H1 (cell line): Measurements from ENCODE around the gene MRPL4. TPM values are rescaled to one million over a fixed set of nuclear protein-coding genes. Genes with fewer than 3 reads are reported as not detected.

Experiments
- CTCF ChIA-PET: fragments of 300-600 bp; sonication (Branson Sonifier 250); formaldehyde crosslinking; loops from one replicate; lab custom pipeline; 2021; ENCODE audit not compliant: partially characterized antibody; lab: Charles Lee
- POLR2A ChIA-PET: fragments of 300-600 bp; sonication (Branson Sonifier 250); formaldehyde crosslinking; loops from one replicate; lab custom pipeline; 2021; ENCODE audit warnings: inconsistent platforms; ENCODE audit not compliant: partially characterized antibody; lab: Charles Lee
- DNase-seq, 2 experiments: peaks; one replicate each; pipeline versions ENCODE4 v3.0.0 to v3.0.0-alpha.2; 2010 to 2022; ENCODE audit warnings: low spot score in 2 of 2, low read depth in 1 of 2, mixed read lengths in 1 of 2
- FAIRE-seq: peaks from 2 replicates; lab custom pipeline; 2011; peaks lifted over from hg19 to GRCh38; lab: Jason Lieb, UNC
- H2AFZ ChIP-seq: 2 replicates; pipeline ENCODE4 v1.8.1; 2012; ENCODE audit warnings: low read length, inconsistent platforms
- H2AK5ac ChIP-seq: 2 replicates; pipeline ENCODE4 v1.6.1; 2013; ENCODE audit warnings: low read depth, low read length
- H2BK120ac ChIP-seq: replicated peaks from 2 replicates; pipeline ENCODE3; 2013; ENCODE audit warnings: low read depth, low read length, inconsistent platforms
- H2BK12ac ChIP-seq: 2 replicates; pipeline ENCODE4 v1.6.1; 2013; ENCODE audit warnings: low read depth, low read length
- H2BK15ac ChIP-seq: 2 replicates; pipeline ENCODE4 v1.6.1; 2013; ENCODE audit warnings: low read length
- H2BK20ac ChIP-seq: 2 replicates; pipeline ENCODE4 v1.6.1; 2013; ENCODE audit warnings: low read length
- H2BK5ac ChIP-seq: 2 replicates; pipeline ENCODE4 v1.6.1; 2013; ENCODE audit warnings: low read depth, low read length
- H3K14ac ChIP-seq: 2 replicates; pipeline ENCODE4 v1.6.1; 2013; ENCODE audit warnings: inconsistent platforms; ENCODE audit not compliant: insufficient read length
- H3K18ac ChIP-seq: 2 replicates; pipeline ENCODE4 v1.6.1; 2013; ENCODE audit warnings: low read length; ENCODE audit errors: extremely low read depth
- H3K23ac ChIP-seq: 2 replicates; pipeline ENCODE4 v1.6.1; 2013; ENCODE audit warnings: inconsistent platforms; ENCODE audit not compliant: insufficient read length
- H3K23me2 ChIP-seq: 2 replicates; pipeline ENCODE4 v1.6.1; 2013; ENCODE audit warnings: low read depth, low read length
- H3K27ac ChIP-seq: 2 replicates; pipeline ENCODE4 v1.6.1; 2011; ENCODE audit warnings: low read depth, low read length, inconsistent platforms
- H3K27me3 ChIP-seq, 4 experiments: replicated peaks in 1 of 4; 1 replicate in 1 of 4; 2 replicates in 3 of 4; pipeline versions ENCODE4 v1.6.1 to v1.8.1; 2011 to 2013; ENCODE audit warnings: low read length in 3 of 4, mild to moderate bottlenecking in 3 of 4, inconsistent platforms in 2 of 4, mixed read lengths in 2 of 4, moderate library complexity in 1 of 4; ENCODE audit not compliant: control insufficient read depth in 3 of 4, insufficient read depth in 3 of 4; ENCODE audit errors: extremely low read depth in 1 of 4
- H3K36me3 ChIP-seq, 4 experiments: 2 replicates each; pipeline versions ENCODE4 v1.6.1 to v1.8.1; 2011 to 2013; ENCODE audit warnings: mild to moderate bottlenecking in 4 of 4, low read length in 3 of 4, moderate library complexity in 2 of 4, control low read depth in 1 of 4, inconsistent platforms in 1 of 4; ENCODE audit not compliant: insufficient read depth in 4 of 4, control insufficient read depth in 2 of 4
- H3K4ac ChIP-seq: replicated peaks from 2 replicates; pipeline ENCODE3; 2013; ENCODE audit warnings: low read length, low read depth, mixed read lengths, inconsistent platforms; ENCODE audit not compliant: insufficient read length
- H3K4me1 ChIP-seq, 4 experiments: replicated peaks in 1 of 4; 1 replicate in 1 of 4; 2 replicates in 3 of 4; pipeline versions ENCODE4 v1.6.1 to v1.8.1; 2011 to 2013; ENCODE audit warnings: low read length in 3 of 4, inconsistent platforms in 2 of 4, mixed read lengths in 1 of 4; ENCODE audit not compliant: insufficient read depth in 4 of 4, control insufficient read depth in 3 of 4
- H3K4me2 ChIP-seq, 2 experiments: 2 replicates each; pipeline versions ENCODE4 v1.6.1 to v1.8.1; 2011 to 2013; ENCODE audit warnings: low read depth in 2 of 2, low read length in 2 of 2, control low read depth in 1 of 2, inconsistent platforms in 1 of 2, mild to moderate bottlenecking in 1 of 2; ENCODE audit not compliant: insufficient read depth in 1 of 2
- H3K4me3 ChIP-seq, 4 experiments: fragments of 200-600, 300-600 bp in 1 of 4; sonication (generic), shearing (Covaris generic), sonication (Bioruptor Twin) in 1 of 4; 2 replicates each; pipeline versions ENCODE4 v1.5.1 to v1.8.1; 2011 to 2016; ENCODE audit warnings: low read length in 4 of 4, low read depth in 3 of 4, control low read depth in 2 of 4, inconsistent platforms in 2 of 4, mild to moderate bottlenecking in 2 of 4, mixed read lengths in 1 of 4, moderate library complexity in 1 of 4; ENCODE audit not compliant: insufficient read depth in 2 of 4; ENCODE audit errors: extremely low read depth in 1 of 4
- H3K56ac ChIP-seq: replicated peaks from 2 replicates; pipeline ENCODE3; 2013; ENCODE audit warnings: low read depth, mild to moderate bottlenecking, mixed read lengths, low read length, inconsistent platforms; ENCODE audit not compliant: insufficient read length
- H3K79me1 ChIP-seq: 2 replicates; pipeline ENCODE4 v1.6.1; 2013; ENCODE audit warnings: low read depth, low read length, control low read depth
- H3K79me2 ChIP-seq, 2 experiments: 2 replicates each; pipeline versions ENCODE4 v1.6.1 to v1.8.1; 2012 to 2013; ENCODE audit warnings: low read length in 2 of 2, mild to moderate bottlenecking in 2 of 2, inconsistent platforms in 1 of 2; ENCODE audit not compliant: insufficient read depth in 2 of 2, control insufficient read depth in 1 of 2
- H3K9ac ChIP-seq, 4 experiments: replicated peaks in 1 of 4; 1 replicate in 1 of 4; 2 replicates in 3 of 4; pipeline versions ENCODE4 v1.6.1 to v1.8.1; 2011 to 2013; ENCODE audit warnings: low read depth in 3 of 4, low read length in 3 of 4, control low read depth in 2 of 4, mild to moderate bottlenecking in 2 of 4, moderate library complexity in 2 of 4, inconsistent platforms in 1 of 4; ENCODE audit errors: extremely low read depth in 1 of 4
- H3K9me3 ChIP-seq, 2 experiments: 2 replicates each; pipeline versions ENCODE4 v1.6.1 to v1.8.1; 2012 to 2013; ENCODE audit warnings: mild to moderate bottlenecking in 2 of 2, moderate library complexity in 2 of 2, control low read depth in 1 of 2, inconsistent platforms in 1 of 2, low read depth in 1 of 2, low read length in 1 of 2, mixed read lengths in 1 of 2; ENCODE audit not compliant: insufficient read depth in 2 of 2
- H4K20me1 ChIP-seq, 2 experiments: replicated peaks in 1 of 2; 2 replicates each; pipeline versions ENCODE3 to v1.8.1; 2011 to 2013; ENCODE audit warnings: inconsistent platforms in 2 of 2, low read length in 2 of 2, mild to moderate bottlenecking in 1 of 2; ENCODE audit not compliant: insufficient read depth in 2 of 2, control insufficient read depth in 1 of 2
- H4K5ac ChIP-seq: 2 replicates; pipeline ENCODE4 v1.6.1; 2013; ENCODE audit warnings: low read length, low read depth, mixed read lengths, inconsistent platforms; ENCODE audit not compliant: insufficient read length
- H4K8ac ChIP-seq: 2 replicates; pipeline ENCODE4 v1.8.0; 2013; ENCODE audit warnings: mild to moderate bottlenecking, moderate library complexity, low read length, inconsistent platforms; ENCODE audit not compliant: insufficient read depth; ENCODE audit errors: extremely low read depth
- H4K91ac ChIP-seq: replicated peaks from 2 replicates; pipeline ENCODE3; 2013; ENCODE audit warnings: low read length, mixed read lengths, inconsistent platforms; ENCODE audit not compliant: insufficient read length
- WGBS, 2 experiments: shearing (Covaris generic) in 1 of 2; methylation state at CpG; one replicate each; pipeline versions ENCODE4 v1.1.6 to v1.1.7; 2013 to 2015; ENCODE audit warnings: low lambda C conversion rate in 2 of 2, mixed read lengths in 2 of 2, inconsistent platforms in 1 of 2, low coverage in 1 of 2, missing lambda C conversion rate in 1 of 2; ENCODE audit not compliant: insufficient replicate concordance in 2 of 2, insufficient coverage in 1 of 2, insufficient read length in 1 of 2; ENCODE audit errors: extremely low coverage in 1 of 2, missing lambda C conversion rate in 1 of 2; 5-methylcytosine and 5-hydroxymethylcytosine counted together
- polyA plus RNA-seq, 7 experiments: library from polyadenylated mRNA; depleted of rRNA in 3 of 7; stranded (reverse) in 5 of 7; unstranded in 2 of 7; fragments of >200 nt in 5 of 7; fragments of 200-250 nt in 2 of 7; gene quantifications; 1 replicate in 5 of 7; 2 replicates in 1 of 7; 4 replicates in 1 of 7; pipeline versions ENCODE4 v1.2.1 to v1.2.3, GENCODE V29; 2011 to 2013; ENCODE audit warnings: missing spikeins in 2 of 7, mixed read lengths in 2 of 7
- total RNA-seq: library from RNA; stranded (reverse); fragmentation: NEBNext Ultra II Directional; extraction: Animal tissue kit (Norgen Biotek cat#: 25700); gene quantifications from 2 replicates; pipeline ENCODE4 v1.2.1, GENCODE V29; 2021

Gene MRPL4
- total and polyA plus RNA-seq, 2 of the 8 experiments (the other 6 are each of a cell fraction or from before 2014, with no cell fraction given), result 82.3 to 187 TPM

DNA sequence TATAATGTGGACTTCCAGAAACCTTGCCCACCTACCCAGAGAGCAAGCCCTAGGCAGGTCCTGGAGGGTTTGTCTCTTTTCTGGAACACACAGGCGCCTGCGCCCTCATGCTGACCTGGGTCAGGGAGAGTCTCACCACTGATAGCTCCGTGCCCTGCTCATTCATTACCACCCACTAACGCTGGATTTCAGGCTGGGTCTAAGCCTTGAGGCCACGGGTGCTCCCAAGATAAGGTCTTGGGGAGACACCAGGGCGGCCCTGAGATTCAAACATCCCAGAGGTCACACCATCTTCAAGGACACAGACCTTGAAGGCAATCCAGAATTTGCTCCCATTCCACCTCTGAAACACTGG is 26.0 kb upstream of the MRPL4 start:
- Histone ChIP-seq H2BK20ac (no peak overlapping the region), H3K4me3 (no peak overlapping the region), H3K36me3 (peaks cover 0 to 3% (median under 1%) of the 10 kb centered on the region in 4 experiments; a peak in 3 of 8 replicates), H3K4me1 (peaks cover 3 to 4% (median 3%) of the 10 kb centered on the region in 4 experiments; a peak in 4 of 7 replicates), H3K27ac (peak overlapping the region; percentile 50; the same call in 1 of the 2 replicates), H3K56ac (no peak overlapping the region), H3K4ac (no peak overlapping the region), H3K9me3 (no peaks in the 10 kb centered on the region), H3K18ac (no peak overlapping the region; the same call in 1 of the 2 replicates), H2AFZ (no peak overlapping the region), H3K79me1 (peaks cover 11% of the 10 kb centered on the region), H2BK12ac (peak overlapping the region; percentile 39; the same call in 1 of the 2 replicates), H3K14ac (no peak overlapping the region), H3K23me2 (peaks cover 7% of the 10 kb centered on the region; the same call in 1 of the 2 replicates), H3K4me2 (no peak overlapping the region), H4K20me1 (peaks cover 12% of the 10 kb centered on the region in 2 experiments), H2BK120ac (no peak overlapping the region), H3K9ac (peak overlapping the region in 1 of 4 experiments; percentile 18; a peak in 1 of 7 replicates), H2BK5ac (no peak overlapping the region), H4K91ac (no peak overlapping the region), H3K27me3 (no peaks in the 10 kb centered on the region), H3K23ac (no peak overlapping the region), H2BK15ac (no peak overlapping the region), H2AK5ac (peak overlapping the region; percentile 82; the same call in 1 of the 2 replicates), H3K79me2 (peaks cover 0 to 16% of the 10 kb centered on the region in 2 experiments; a peak in 2 of 4 replicates), H4K5ac (no peak overlapping the region), H4K8ac (no peak overlapping the region)
- no peak for DNase-seq
- ChIA-PET POLR2A (interaction anchor here (0.5 to 2.3 kb wide), 5 partner anchors 11 to 34 kb away, joined by 3 to 6 read pairs (median 3); partner anchors contain the start of gene DNMT1), CTCF (interaction anchor here (0.5 to 6.4 kb wide), 7 partner anchors 9 to 1644 kb away, joined by 3 to 59 read pairs (median 3); no protein-coding TSS in a partner anchor)
- 91% methylated on average over 6 of the region's 6 CpGs; no CpG with 5 or more reads in 1 of the 2 experiments for WGBS, 2 experiments
- no peak for FAIRE-seq
